PFSK-1 (cell line): Measurements from ENCODE around the gene USP36.

Experiments used
- FOXP2 ChIP-seq: optimal IDR thresholded peaks from 2 replicates; pipeline ENCODE3; 2011; ENCODE audit warnings: borderline replicate concordance, control low read depth, inconsistent platforms; ENCODE audit not compliant: insufficient read depth; ENCODE audit errors: extremely low read length, extremely low read depth
- POLR2AphosphoS5 ChIP-seq: IDR thresholded peaks from 2 replicates; pipeline ENCODE4 v1.6.1; 2012; ENCODE audit warnings: low read depth, mild to moderate bottlenecking, control low read depth, low read length, moderate library complexity
- REST ChIP-seq, 2 experiments: IDR thresholded peaks; 2 replicates each; pipeline versions ENCODE4 v1.6.1 to v1.8.0; 2011 to 2012; ENCODE audit warnings: low read depth in 2 of 2, low read length in 2 of 2, control low read depth in 1 of 2, inconsistent platforms in 1 of 2, mild to moderate bottlenecking in 1 of 2, moderate library complexity in 1 of 2; ENCODE audit not compliant: insufficient read depth in 1 of 2
- SIN3A ChIP-seq: IDR thresholded peaks from 2 replicates; pipeline ENCODE4 v1.6.1; 2012; ENCODE audit warnings: mild to moderate bottlenecking, low read length, moderate library complexity, borderline replicate concordance; ENCODE audit not compliant: insufficient read depth
- TAF1 ChIP-seq: IDR thresholded peaks from 2 replicates; pipeline ENCODE4 v1.6.1; 2012; ENCODE audit warnings: low read length, control low read depth, borderline replicate concordance; ENCODE audit not compliant: insufficient read depth

Gene USP36

GRCh38 chr17:78852709-78853121, 12.1 kb upstream of the USP36 start:
- TF ChIP-seq REST (IDR thresholded peaks at IDR 0.05; ENCODE audit: insufficient read depth in 1 of 2, low read depth in 2 of 2, low read length in 2 of 2) (no peak), SIN3A (no peak), TAF1 (no peak), POLR2AphosphoS5 (no peak), FOXP2 (no peak)

- no peak for TF ChIP-seq TAF1
- no peak for TF ChIP-seq SIN3A
- TF ChIP-seq FOXP2, result no peak
- TF ChIP-seq REST (IDR thresholded peaks at IDR 0.05; ENCODE audit: insufficient read depth in 1 of 2, low read depth in 2 of 2, low read length in 2 of 2), result no peak
- TF ChIP-seq POLR2AphosphoS5, result no peak
Observed at GRCh38 chr17:78849026-78849425, 8.4 kb upstream of the USP36 start.

- TF ChIP-seq POLR2AphosphoS5, result no peak
- TF ChIP-seq SIN3A, result no peak
Observed at GRCh38 chr17:78847052-78847451, 6.4 kb upstream of the USP36 start.

- no peak for TF ChIP-seq POLR2AphosphoS5
- no peak for TF ChIP-seq FOXP2
- TF ChIP-seq REST (IDR thresholded peaks at IDR 0.05; ENCODE audit: insufficient read depth in 1 of 2, low read depth in 2 of 2, low read length in 2 of 2), result no peak
- no peak for TF ChIP-seq SIN3A
- no peak for TF ChIP-seq TAF1
Observed at GRCh38 chr17:78844301-78845005, 3.8 kb upstream of the USP36 start.

- TF ChIP-seq TAF1, result no peak
- TF ChIP-seq REST (IDR thresholded peaks at IDR 0.05; ENCODE audit: insufficient read depth in 1 of 2, low read depth in 2 of 2, low read length in 2 of 2), result no peak
- no peak for TF ChIP-seq SIN3A
- no peak for TF ChIP-seq POLR2AphosphoS5
- TF ChIP-seq FOXP2, result no peak
Observed at GRCh38 chr17:78842881-78843565, 2.4 kb upstream of the USP36 start.
